CD4-positive, alpha-beta memory T cell (primary cell): ENCODE measurements around the gene KEL. TPM values are rescaled to one million over a fixed set of nuclear protein-coding genes. Genes with fewer than 3 reads are reported as not detected.

Experiments used
- CTCF ChIA-PET: fragments of 350-600 bp; sonication (Branson Sonifier 250); formaldehyde crosslinking; loops from one replicate; lab custom pipeline; 2021; ENCODE audit warnings: inconsistent platforms; ENCODE audit not compliant: partially characterized antibody; lab: Charles Lee
- POLR2A ChIA-PET: fragments of 350-600 bp; sonication (Branson Sonifier 250); formaldehyde crosslinking; loops from one replicate; lab custom pipeline; 2021; ENCODE audit not compliant: partially characterized antibody; lab: Charles Lee
- DNase-seq, 5 donors: peaks; one replicate each; pipeline versions ENCODE4 v3.0.0 to v3.0.0-alpha.2; 2020 to 2022; ENCODE audit warnings: mixed read lengths in 1 of 5
- H3K27ac ChIP-seq: one replicate; pipeline ENCODE4 v1.7.0; 2013; ENCODE audit warnings: low read depth, low read length
- H3K27me3 ChIP-seq: 2 replicates; pipeline ENCODE4 v1.7.0; 2013; ENCODE audit warnings: mild to moderate bottlenecking, low read length, moderate library complexity; ENCODE audit not compliant: insufficient read depth
- H3K36me3 ChIP-seq: 2 replicates; pipeline ENCODE4 v1.7.0; 2013; ENCODE audit warnings: mild to moderate bottlenecking, low read length, moderate library complexity; ENCODE audit not compliant: insufficient read depth
- H3K4me1 ChIP-seq: 2 replicates; pipeline ENCODE4 v1.7.0; 2013; ENCODE audit warnings: mild to moderate bottlenecking, low read length, moderate library complexity; ENCODE audit not compliant: insufficient read depth
- H3K4me3 ChIP-seq, 2 donors: one replicate each; pipeline ENCODE4 v1.7.0; 2013; ENCODE audit warnings: low read length in 2 of 2, mild to moderate bottlenecking in 1 of 2
- H3K9me3 ChIP-seq, 2 donors: one replicate each; pipeline ENCODE4 v1.7.0; 2013; ENCODE audit warnings: low read length in 2 of 2, control low read depth in 1 of 2; ENCODE audit not compliant: control insufficient read depth in 1 of 2
- H3K27ac Mint-ChIP-seq, 7 donors: one replicate each; pipeline ENCODE4 v1.8.0; 2020 to 2021; ENCODE audit warnings: mixed read lengths in 7 of 7, mild to moderate bottlenecking in 6 of 7, inconsistent platforms in 3 of 7, moderate library complexity in 3 of 7
- H3K27me3 Mint-ChIP-seq, 2 donors: one replicate each; pipeline ENCODE4 v1.8.0; 2020 to 2021; ENCODE audit warnings: mixed read lengths in 2 of 2
- H3K36me3 Mint-ChIP-seq, 2 donors: one replicate each; pipeline ENCODE4 v1.8.0; 2020 to 2021; ENCODE audit warnings: mixed read lengths in 2 of 2, inconsistent platforms in 1 of 2, mild to moderate bottlenecking in 1 of 2
- H3K4me1 Mint-ChIP-seq, 4 donors: one replicate each; pipeline ENCODE4 v1.8.0; 2020 to 2021; ENCODE audit warnings: mixed read lengths in 4 of 4, mild to moderate bottlenecking in 1 of 4
- H3K4me3 Mint-ChIP-seq, 8 donors: one replicate each; pipeline ENCODE4 v1.8.0; 2020 to 2021; ENCODE audit warnings: mixed read lengths in 8 of 8, mild to moderate bottlenecking in 7 of 8, moderate library complexity in 6 of 8, inconsistent platforms in 3 of 8
- H3K9me3 Mint-ChIP-seq, 8 donors: one replicate each; pipeline ENCODE4 v1.8.0; 2020 to 2021; ENCODE audit warnings: mixed read lengths in 8 of 8, mild to moderate bottlenecking in 5 of 8, inconsistent platforms in 3 of 8, moderate library complexity in 1 of 8
- intact Hi-C: fragments of 100-400 bp; cut with micrococcal nuclease; formaldehyde crosslinking; loops from one replicate; pipeline ENCODE4 v1.15.1; 2023
- polyA plus RNA-seq, 2 donors: library from polyadenylated mRNA; unstranded; fragments of 300-500 nt; fragmentation: Illumina TruSeq; gene quantifications; one replicate each; pipeline ENCODE4 v1.2.3, GENCODE V29; 2021
- total RNA-seq, 2 experiments: library from RNA; stranded (reverse); gene quantifications; one replicate each; pipeline ENCODE4 v1.2.3, GENCODE V29; 2021

Gene KEL
- total and polyA plus RNA-seq, 4 experiments from 2014 or later: 0.20 to 0.61 TPM; not detected in 2

- intact Hi-C loops: no loop called here
- Histone ChIP-seq H3K9me3 (no peaks in the 10 kb centered on the region), H3K4me1 (no peaks in the 10 kb centered on the region), H3K27me3 (no peaks in the 10 kb centered on the region), H3K4me3 (no peak overlapping the region), H3K27ac (no peak overlapping the region), H3K36me3 (no peaks in the 10 kb centered on the region)
- H3K4me1 Mint-ChIP-seq: peaks cover 0 to 2% (median 0%) of the 10 kb centered on the region in 4 donors
- no peak for DNase-seq
- no peak overlapping the region for H3K27ac Mint-ChIP-seq
- POLR2A ChIA-PET: no interaction called here
- peaks cover 6 to 8% of the 10 kb centered on the region in 2 donors for H3K27me3 Mint-ChIP-seq
- H3K36me3 Mint-ChIP-seq: no peaks in the 10 kb centered on the region
- CTCF ChIA-PET: no interaction called here
- H3K4me3 Mint-ChIP-seq: no peak overlapping the region
- no peaks in the 10 kb centered on the region for H3K9me3 Mint-ChIP-seq
Observed at GRCh38 chr7:142930126-142930730, 31.9 kb downstream of the KEL start.

- ChIA-PET CTCF (interaction anchor here (1.2 kb wide), 1 partner anchor 47 kb away, joined by 3 read pairs; no protein-coding TSS in a partner anchor), POLR2A (no interaction called here)
- no peak overlapping the region for H3K4me3 Mint-ChIP-seq
- Histone ChIP-seq H3K27me3 (no peaks in the 10 kb centered on the region), H3K36me3 (no peaks in the 10 kb centered on the region), H3K9me3 (no peaks in the 10 kb centered on the region), H3K4me1 (no peaks in the 10 kb centered on the region), H3K27ac (no peak overlapping the region), H3K4me3 (no peak overlapping the region)
- no peak for DNase-seq
- H3K27ac Mint-ChIP-seq: no peak overlapping the region
- no peaks in the 10 kb centered on the region for H3K9me3 Mint-ChIP-seq
- intact Hi-C loops: no loop called here
- H3K4me1 Mint-ChIP-seq: peaks cover 0 to 2% (median 0%) of the 10 kb centered on the region in 4 donors
- H3K27me3 Mint-ChIP-seq: peaks cover 1 to 2% of the 10 kb centered on the region in 2 donors
- H3K36me3 Mint-ChIP-seq: no peaks in the 10 kb centered on the region
Observed at GRCh38 chr7:142927949-142928348, 34.2 kb downstream of the KEL start.

GRCh38 chr7:142927085-142927745, 34.9 kb downstream of the KEL start:
- Mint-ChIP-seq H3K9me3 (no peaks in the 10 kb centered on the region), H3K36me3 (no peaks in the 10 kb centered on the region), H3K4me3 (no peak overlapping the region), H3K27me3 (peaks cover 1% of the 10 kb centered on the region in 2 donors), H3K27ac (no peak overlapping the region), H3K4me1 (peaks cover 0 to 2% (median 0%) of the 10 kb centered on the region in 4 donors)
- Histone ChIP-seq H3K36me3 (no peaks in the 10 kb centered on the region), H3K9me3 (no peaks in the 10 kb centered on the region), H3K27ac (no peak overlapping the region), H3K27me3 (no peaks in the 10 kb centered on the region), H3K4me1 (no peaks in the 10 kb centered on the region), H3K4me3 (no peak overlapping the region)
- ChIA-PET CTCF (interaction anchor here (1.2 kb wide), 1 partner anchor 46 kb away, joined by 3 read pairs; no protein-coding TSS in a partner anchor), POLR2A (no interaction called here)
- intact Hi-C loops: no loop called here
- no peak for DNase-seq

- Histone ChIP-seq H3K9me3 (no peaks in the 10 kb centered on the region), H3K4me3 (no peak overlapping the region), H3K4me1 (no peaks in the 10 kb centered on the region), H3K27ac (no peak overlapping the region), H3K27me3 (no peaks in the 10 kb centered on the region), H3K36me3 (no peaks in the 10 kb centered on the region)
- Mint-ChIP-seq H3K4me1 (peaks cover 0 to 2% (median 0%) of the 10 kb centered on the region in 4 donors), H3K9me3 (no peaks in the 10 kb centered on the region), H3K4me3 (no peak overlapping the region), H3K36me3 (no peaks in the 10 kb centered on the region), H3K27me3 (peaks cover 1% of the 10 kb centered on the region in 2 donors), H3K27ac (no peak overlapping the region)
- POLR2A ChIA-PET: no interaction called here
- CTCF ChIA-PET: no interaction called here
- no peak for DNase-seq
- intact Hi-C loops: no loop called here
Observed at GRCh38 chr7:142925413-142925812, 36.8 kb downstream of the KEL start.

GRCh38 chr7:142923391-142923790, 38.8 kb downstream of the KEL start:
- no peaks in the 10 kb centered on the region for H3K4me1 ChIP-seq
- H3K4me3 Mint-ChIP-seq: no peak overlapping the region
- H3K36me3 Mint-ChIP-seq: no peaks in the 10 kb centered on the region
- POLR2A ChIA-PET: no interaction called here
- no peak for DNase-seq
- H3K27me3 ChIP-seq: no peaks in the 10 kb centered on the region
- no peak overlapping the region for H3K27ac Mint-ChIP-seq
- no peaks in the 10 kb centered on the region for H3K9me3 Mint-ChIP-seq
- H3K36me3 ChIP-seq: no peaks in the 10 kb centered on the region
- H3K4me1 Mint-ChIP-seq: peaks cover 0 to 2% (median 0%) of the 10 kb centered on the region in 4 donors
- CTCF ChIA-PET: no interaction called here
- no peak overlapping the region for H3K27ac ChIP-seq
- H3K27me3 Mint-ChIP-seq: peaks cover 1% of the 10 kb centered on the region in 2 donors
- H3K4me3 ChIP-seq: no peak overlapping the region
- intact Hi-C loops: no loop called here
- no peaks in the 10 kb centered on the region for H3K9me3 ChIP-seq

GRCh38 chr7:142919656-142920055, 42.5 kb downstream of the KEL start:
- H3K36me3 Mint-ChIP-seq: no peaks in the 10 kb centered on the region
- Histone ChIP-seq H3K36me3 (no peaks in the 10 kb centered on the region), H3K9me3 (no peaks in the 10 kb centered on the region), H3K27me3 (no peaks in the 10 kb centered on the region), H3K27ac (no peak overlapping the region), H3K4me3 (no peak overlapping the region), H3K4me1 (no peaks in the 10 kb centered on the region)
- no peaks in the 10 kb centered on the region for H3K4me1 Mint-ChIP-seq
- no peak overlapping the region for H3K27ac Mint-ChIP-seq
- POLR2A ChIA-PET: no interaction called here
- no peaks in the 10 kb centered on the region for H3K9me3 Mint-ChIP-seq
- CTCF ChIA-PET: no interaction called here
- H3K4me3 Mint-ChIP-seq: no peak overlapping the region
- peaks cover 2 to 4% of the 10 kb centered on the region in 2 donors for H3K27me3 Mint-ChIP-seq
- DNase-seq: no peak
- intact Hi-C loops: no loop called here

- POLR2A ChIA-PET: no interaction called here
- no peaks in the 10 kb centered on the region for H3K4me1 ChIP-seq
Observed at GRCh38 chr7:142918901-142919300, 43.3 kb downstream of the KEL start.

More at GRCh38 chr7:142918901-142919300, 43.3 kb downstream of the KEL start:
- Histone ChIP-seq H3K36me3 (no peaks in the 10 kb centered on the region), H3K27me3 (no peaks in the 10 kb centered on the region), H3K9me3 (no peaks in the 10 kb centered on the region), H3K4me3 (no peak overlapping the region), H3K27ac (no peak overlapping the region)
- Mint-ChIP-seq H3K27ac (no peak overlapping the region), H3K4me1 (no peaks in the 10 kb centered on the region), H3K9me3 (no peaks in the 10 kb centered on the region), H3K36me3 (no peaks in the 10 kb centered on the region), H3K27me3 (peaks cover 8 to 10% of the 10 kb centered on the region in 2 donors), H3K4me3 (no peak overlapping the region)
- CTCF ChIA-PET: no interaction called here
- DNase-seq: no peak
- intact Hi-C loops: no loop called here
